Activated naive CD8-positive, alpha-beta T cell treated with anti-CD3 and anti-CD28 coated beads for 36 hours (primary cell): ENCODE measurements around the gene S1PR2. TPM values are rescaled to one million over a fixed set of nuclear protein-coding genes. Genes with fewer than 3 reads are reported as not detected.
"Not testable (repeated sequence)": the region's sequence is repeated elsewhere in the genome, so short reads cannot be mapped to it uniquely, and the experiment has no call there.

Experiments used
- DNase-seq: peaks from one replicate; pipeline ENCODE4 v3.0.0; 2021
- H3K27ac Mint-ChIP-seq: one replicate; pipeline ENCODE4 v1.8.0; 2022; ENCODE audit warnings: mild to moderate bottlenecking, moderate library complexity, mixed read lengths
- H3K27me3 Mint-ChIP-seq: one replicate; pipeline ENCODE4 v1.8.0; 2022; ENCODE audit warnings: mild to moderate bottlenecking, mixed read lengths
- H3K36me3 Mint-ChIP-seq: one replicate; pipeline ENCODE4 v1.8.0; 2021; ENCODE audit warnings: mild to moderate bottlenecking, mixed read lengths
- H3K4me1 Mint-ChIP-seq: one replicate; pipeline ENCODE4 v1.8.0; 2021; ENCODE audit warnings: mixed read lengths
- H3K4me3 Mint-ChIP-seq: one replicate; pipeline ENCODE4 v1.8.0; 2022; ENCODE audit warnings: mild to moderate bottlenecking, moderate library complexity, mixed read lengths
- H3K9me3 Mint-ChIP-seq: one replicate; pipeline ENCODE4 v1.8.0; 2022; ENCODE audit warnings: mixed read lengths
- total RNA-seq, 2 experiments: library from RNA; stranded (reverse); gene quantifications; one replicate each; pipeline ENCODE4 v1.2.3, GENCODE V29; 2021

Gene S1PR2
- total RNA-seq, 2 experiments from 2014 or later: 7.7 to 7.9 TPM

GRCh38 chr19:10193790-10194499 is 37.2 kb downstream of the S1PR2 start:
- H3K27ac Mint-ChIP-seq: peak overlapping the region; percentile 98
- H3K4me1 Mint-ChIP-seq: peaks cover 28% of the 10 kb centered on the region
- H3K27me3 Mint-ChIP-seq: no peaks in the 10 kb centered on the region
- peak overlapping the region; percentile 98 for H3K4me3 Mint-ChIP-seq
- no peak for DNase-seq
- peaks cover 36% of the 10 kb centered on the region for H3K36me3 Mint-ChIP-seq
- H3K9me3 Mint-ChIP-seq: no peaks in the 10 kb centered on the region

GRCh38 chr19:10192922-10193321 is 38.2 kb downstream of the S1PR2 start:
- peak overlapping the region; percentile 68 for H3K27ac Mint-ChIP-seq
- peak overlapping the region; percentile 98 for H3K4me3 Mint-ChIP-seq
- peaks cover 42% of the 10 kb centered on the region for H3K36me3 Mint-ChIP-seq
- peaks cover 32% of the 10 kb centered on the region for H3K4me1 Mint-ChIP-seq
- no peak for DNase-seq
- H3K9me3 Mint-ChIP-seq: no peaks in the 10 kb centered on the region
- no peaks in the 10 kb centered on the region for H3K27me3 Mint-ChIP-seq

- Mint-ChIP-seq H3K27ac (peak overlapping the region; percentile 12), H3K36me3 (peaks cover 49% of the 10 kb centered on the region)
Observed at GRCh38 chr19:10191347-10191746, 39.8 kb downstream of the S1PR2 start.

DNA sequence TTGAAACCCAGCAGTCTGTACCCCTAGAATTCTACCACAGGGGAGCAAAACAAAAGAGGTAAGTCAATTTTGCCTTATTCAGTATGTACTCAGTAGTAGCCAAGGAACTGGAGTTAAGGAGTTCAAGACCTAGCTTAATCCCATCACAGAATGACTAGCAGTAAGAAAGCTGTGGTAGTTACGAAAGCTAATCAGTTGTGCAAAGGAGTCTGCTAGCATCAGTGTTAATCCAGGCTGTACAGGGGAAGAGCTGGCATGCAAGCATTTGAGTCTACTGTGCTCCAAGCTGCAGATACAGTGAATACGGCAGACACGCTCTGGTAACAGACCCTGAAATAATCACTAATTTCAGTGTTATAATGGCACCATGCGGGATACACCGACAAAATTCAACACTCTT is 41.1 kb downstream of the S1PR2 start:
- peaks cover 28% of the 10 kb centered on the region for H3K4me1 Mint-ChIP-seq
- DNase-seq: no peak
- H3K9me3 Mint-ChIP-seq: no peaks in the 10 kb centered on the region
- no peak overlapping the region for H3K4me3 Mint-ChIP-seq
- peaks cover 49% of the 10 kb centered on the region for H3K36me3 Mint-ChIP-seq
- no peaks in the 10 kb centered on the region for H3K27me3 Mint-ChIP-seq
- H3K27ac Mint-ChIP-seq: peak overlapping the region; percentile 39

More at GRCh38 chr19:10191347-10191746, 39.8 kb downstream of the S1PR2 start:
- H3K9me3 Mint-ChIP-seq: no peaks in the 10 kb centered on the region
- H3K4me3 Mint-ChIP-seq: no peak overlapping the region
- DNase-seq: no peak
- peaks cover 30% of the 10 kb centered on the region for H3K4me1 Mint-ChIP-seq
- H3K27me3 Mint-ChIP-seq: no peaks in the 10 kb centered on the region

- Mint-ChIP-seq H3K36me3 (peaks cover 51% of the 10 kb centered on the region), H3K4me1 (peaks cover 29% of the 10 kb centered on the region), H3K4me3 (no peak overlapping the region), H3K27ac (peak overlapping the region; percentile 39), H3K27me3 (no peaks in the 10 kb centered on the region), H3K9me3 (no peaks in the 10 kb centered on the region)
- peak; percentile 28 for DNase-seq
Observed at GRCh38 chr19:10189616-10190015, 41.5 kb downstream of the S1PR2 start.

DNA sequence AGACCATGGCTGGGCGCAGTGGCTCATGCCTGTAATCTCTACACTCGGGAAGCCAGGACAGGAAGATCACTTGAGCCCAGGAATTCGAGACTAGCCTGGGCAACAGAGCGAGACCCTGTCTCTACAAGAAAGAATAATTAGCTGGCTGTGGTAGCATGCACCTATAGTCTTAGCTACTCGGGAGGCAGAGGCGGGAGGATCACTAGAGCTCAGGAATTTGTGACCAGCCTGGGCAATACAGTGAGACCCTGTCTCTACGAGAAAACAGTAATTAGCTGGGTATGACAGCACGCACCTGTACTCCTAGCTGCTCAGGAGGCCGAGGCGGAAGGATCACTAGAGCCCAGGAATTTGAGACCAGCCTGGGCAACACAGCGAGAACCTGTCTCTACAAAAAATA is 43.8 kb downstream of the S1PR2 start:
- Mint-ChIP-seq H3K36me3 (peaks cover 41% of the 10 kb centered on the region), H3K27me3 (no peaks in the 10 kb centered on the region), H3K4me1 (peaks cover 26% of the 10 kb centered on the region), H3K27ac (no peak overlapping the region), H3K9me3 (no peaks in the 10 kb centered on the region), H3K4me3 (no peak overlapping the region)
- no peak for DNase-seq

GRCh38 chr19:10184636-10185035 is 46.5 kb downstream of the S1PR2 start:
- Mint-ChIP-seq H3K4me3 (no peak overlapping the region), H3K4me1 (peaks cover 20% of the 10 kb centered on the region), H3K27me3 (no peaks in the 10 kb centered on the region), H3K9me3 (no peaks in the 10 kb centered on the region), H3K27ac (no peak overlapping the region), H3K36me3 (peaks cover 33% of the 10 kb centered on the region)
- no peak for DNase-seq

GRCh38 chr19:10183926-10184325 is 47.2 kb downstream of the S1PR2 start:
- no peak for DNase-seq
- H3K4me3 Mint-ChIP-seq: no peak overlapping the region
- peak overlapping the region; percentile 70 for H3K27ac Mint-ChIP-seq
- H3K4me1 Mint-ChIP-seq: peaks cover 17% of the 10 kb centered on the region
- no peaks in the 10 kb centered on the region for H3K27me3 Mint-ChIP-seq
- H3K9me3 Mint-ChIP-seq: no peaks in the 10 kb centered on the region
- H3K36me3 Mint-ChIP-seq: peaks cover 35% of the 10 kb centered on the region

DNA sequence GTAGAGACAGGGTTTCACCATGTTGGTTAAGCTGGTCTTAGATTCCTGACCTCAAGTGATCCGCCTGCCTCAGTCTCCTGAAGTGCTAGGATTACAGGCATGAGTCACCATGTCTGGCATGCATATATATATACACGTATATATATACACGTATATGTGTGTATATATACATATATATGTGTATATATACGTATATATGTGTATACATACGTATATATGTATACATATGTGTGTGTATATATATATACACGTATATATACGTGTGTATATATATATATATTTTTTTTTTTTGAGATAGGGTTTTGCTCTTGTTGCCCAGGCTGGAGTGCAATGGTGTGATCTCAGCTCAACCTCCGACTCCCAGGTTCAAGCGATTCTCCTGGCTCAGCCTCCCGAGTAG is 48.3 kb downstream of the S1PR2 start:
- Mint-ChIP-seq H3K27ac (no peak overlapping the region), H3K36me3 (peaks cover 29% of the 10 kb centered on the region), H3K4me1 (peaks cover 9% of the 10 kb centered on the region), H3K9me3 (no peaks in the 10 kb centered on the region), H3K27me3 (no peaks in the 10 kb centered on the region), H3K4me3 (no peak overlapping the region)
- DNase-seq: no peak

DNA sequence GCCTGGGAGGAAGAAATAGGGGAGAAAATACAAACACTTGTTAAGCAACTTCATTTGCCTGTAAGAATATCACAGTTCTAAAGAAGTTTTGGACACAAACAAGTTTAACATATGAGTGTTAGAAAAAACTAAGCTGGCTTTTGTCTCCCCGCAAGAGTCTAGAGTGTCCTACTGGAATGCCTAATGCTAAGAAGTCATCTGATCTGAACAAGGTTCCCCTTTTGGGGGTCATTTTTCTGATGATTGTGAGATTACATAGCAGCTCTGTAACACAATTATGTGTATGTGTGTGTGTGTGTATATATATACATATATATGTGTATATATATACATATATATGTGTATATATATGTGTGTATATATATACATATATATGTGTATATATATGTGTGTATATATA is 49.1 kb downstream of the S1PR2 start:
- Mint-ChIP-seq H3K27ac (no peak overlapping the region), H3K27me3 (no peaks in the 10 kb centered on the region), H3K4me1 (peaks cover 9% of the 10 kb centered on the region), H3K36me3 (peaks cover 27% of the 10 kb centered on the region), H3K9me3 (no peaks in the 10 kb centered on the region), H3K4me3 (no peak overlapping the region)
- DNase-seq: no peak

GRCh38 chr19:10180459-10180858 is 50.7 kb downstream of the S1PR2 start:
- no peaks in the 10 kb centered on the region for H3K9me3 Mint-ChIP-seq
- peaks cover 9% of the 10 kb centered on the region for H3K4me1 Mint-ChIP-seq
- H3K36me3 Mint-ChIP-seq: peaks cover 33% of the 10 kb centered on the region
- H3K4me3 Mint-ChIP-seq: no peak overlapping the region
- no peak overlapping the region for H3K27ac Mint-ChIP-seq
- H3K27me3 Mint-ChIP-seq: no peaks in the 10 kb centered on the region
- no peak for DNase-seq

DNA sequence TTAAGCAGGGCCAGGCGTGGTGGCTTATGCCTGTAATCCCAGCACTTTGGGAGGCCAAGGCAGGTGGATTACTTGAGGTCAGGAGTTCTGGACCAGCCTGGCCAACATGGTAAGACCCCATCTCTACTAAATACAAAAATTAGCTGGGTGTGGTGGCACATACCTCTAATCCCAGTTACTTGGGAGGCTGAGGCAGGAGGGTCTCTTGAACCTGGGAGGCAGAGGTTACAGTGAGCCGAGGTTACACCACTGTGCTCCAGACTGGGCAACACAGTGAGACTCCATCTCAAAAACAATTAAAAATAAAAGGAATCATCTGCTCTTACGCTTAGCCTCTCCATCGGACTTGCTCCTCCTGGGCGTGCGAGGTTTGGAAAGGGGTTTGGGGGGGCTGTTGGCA is 51.1 kb downstream of the S1PR2 start:
- H3K36me3 Mint-ChIP-seq: peaks cover 35% of the 10 kb centered on the region
- H3K4me3 Mint-ChIP-seq, DNase-seq, H3K9me3 Mint-ChIP-seq, H3K4me1 Mint-ChIP-seq, H3K27me3 Mint-ChIP-seq, H3K27ac Mint-ChIP-seq: not testable (repeated sequence)

- DNase-seq: no peak
- no peaks in the 10 kb centered on the region for H3K27me3 Mint-ChIP-seq
- H3K27ac Mint-ChIP-seq: peak overlapping the region; percentile 3
- peaks cover 45% of the 10 kb centered on the region for H3K36me3 Mint-ChIP-seq
- no peaks in the 10 kb centered on the region for H3K9me3 Mint-ChIP-seq
- H3K4me3 Mint-ChIP-seq: no peak overlapping the region
- H3K4me1 Mint-ChIP-seq: peaks cover 5% of the 10 kb centered on the region
Observed at GRCh38 chr19:10173527-10173926, 57.6 kb downstream of the S1PR2 start.
